CD14-positive monocyte (primary cell): ENCODE measurements around the gene ATP6V0E1. TPM values are rescaled to one million over a fixed set of nuclear protein-coding genes. Genes with fewer than 3 reads are reported as not detected.

ENCODE experiments used
- DNase-seq, 3 donors: peaks; one replicate each; pipeline ENCODE4 v3.0.0-alpha.2; 2011 to 2022
- H2AFZ ChIP-seq: 2 replicates; pipeline ENCODE4 v1.6.0; 2012; ENCODE audit warnings: mild to moderate bottlenecking, low read depth, low read length, inconsistent platforms; ENCODE audit not compliant: insufficient read depth, poor library complexity, severe bottlenecking
- H3K27ac ChIP-seq, 2 donors: 1 replicate in 1 of 2; 2 replicates in 1 of 2; pipeline ENCODE4 v1.5.1; 2012 to 2013; ENCODE audit warnings: low read length in 2 of 2, control low read depth in 1 of 2, inconsistent platforms in 1 of 2, low read depth in 1 of 2, mild to moderate bottlenecking in 1 of 2
- H3K27me3 ChIP-seq, 2 donors: one replicate each; pipeline versions ENCODE4 v1.6.0 to v1.6.1; 2011 to 2013; ENCODE audit warnings: low read length in 2 of 2; ENCODE audit not compliant: control insufficient read depth in 2 of 2, insufficient read depth in 2 of 2
- H3K36me3 ChIP-seq, 2 donors: replicated peaks in 1 of 2; 1 replicate in 1 of 2; 2 replicates in 1 of 2; pipeline versions ENCODE4 v1.5.1 to v1.6.1; 2012 to 2013; ENCODE audit warnings: low read length in 2 of 2, control low read depth in 1 of 2, inconsistent platforms in 1 of 2, mild to moderate bottlenecking in 1 of 2; ENCODE audit not compliant: insufficient read depth in 2 of 2, control insufficient read depth in 1 of 2
- H3K4me1 ChIP-seq, 2 donors: 1 replicate in 1 of 2; 2 replicates in 1 of 2; pipeline versions ENCODE4 v1.5.1 to v1.6.1; 2012 to 2013; ENCODE audit warnings: low read length in 2 of 2, control low read depth in 1 of 2, inconsistent platforms in 1 of 2, mild to moderate bottlenecking in 1 of 2, moderate library complexity in 1 of 2; ENCODE audit not compliant: insufficient read depth in 2 of 2, control insufficient read depth in 1 of 2
- H3K4me2 ChIP-seq: replicated peaks from 2 replicates; pipeline ENCODE3; 2012; ENCODE audit warnings: low read length, moderate library complexity, mild to moderate bottlenecking; ENCODE audit not compliant: poor library complexity, severe bottlenecking; ENCODE audit errors: extremely low read depth
- H3K4me3 ChIP-seq, 3 experiments: fragments of 200-600 bp in 1 of 3; sonication (generic) in 1 of 3; replicated peaks in 1 of 3; 1 replicate in 2 of 3; 2 replicates in 1 of 3; pipeline ENCODE4 v1.5.1; 2011 to 2013; ENCODE audit warnings: low read length in 3 of 3, mild to moderate bottlenecking in 3 of 3, control low read depth in 2 of 3, low read depth in 2 of 3, inconsistent platforms in 1 of 3, moderate library complexity in 1 of 3
- H3K79me2 ChIP-seq: 2 replicates; pipeline ENCODE4 v1.6.0; 2012; ENCODE audit warnings: mild to moderate bottlenecking, control low read depth, inconsistent platforms, low read length, moderate library complexity; ENCODE audit not compliant: insufficient read depth
- H3K9ac ChIP-seq: 2 replicates; pipeline ENCODE4 v1.6.0; 2017; ENCODE audit warnings: low read length, mild to moderate bottlenecking; ENCODE audit not compliant: insufficient read depth, poor library complexity, severe bottlenecking
- H3K9me3 ChIP-seq, 2 donors: replicated peaks in 1 of 2; 1 replicate in 1 of 2; 2 replicates in 1 of 2; pipeline versions ENCODE4 v1.5.1 to v1.6.1; 2012 to 2013; ENCODE audit warnings: low read length in 2 of 2, control low read depth in 1 of 2; ENCODE audit not compliant: control insufficient read depth in 1 of 2, insufficient read depth in 1 of 2
- H4K20me1 ChIP-seq: 2 replicates; pipeline ENCODE4 v1.6.0; 2012; ENCODE audit warnings: mild to moderate bottlenecking, low read length, control low read depth, moderate library complexity; ENCODE audit not compliant: insufficient read depth
- H3K27ac Mint-ChIP-seq, 7 donors: one replicate each; pipeline ENCODE4 v1.8.0; 2020; ENCODE audit warnings: mild to moderate bottlenecking in 7 of 7, mixed read lengths in 7 of 7, moderate library complexity in 6 of 7, inconsistent platforms in 2 of 7
- H3K27me3 Mint-ChIP-seq, 3 donors: one replicate each; pipeline ENCODE4 v1.8.0; 2021 to 2022; ENCODE audit warnings: low read depth in 3 of 3, mild to moderate bottlenecking in 3 of 3, mixed read lengths in 3 of 3, moderate library complexity in 3 of 3, inconsistent platforms in 1 of 3
- H3K36me3 Mint-ChIP-seq, 2 donors: one replicate each; pipeline ENCODE4 v1.8.0; 2020; ENCODE audit warnings: mixed read lengths in 2 of 2, inconsistent platforms in 1 of 2, mild to moderate bottlenecking in 1 of 2
- H3K4me1 Mint-ChIP-seq: one replicate; pipeline ENCODE4 v1.8.0; 2020; ENCODE audit warnings: mild to moderate bottlenecking, mixed read lengths
- H3K4me3 Mint-ChIP-seq, 2 donors: one replicate each; pipeline ENCODE4 v1.8.0; 2020; ENCODE audit warnings: mild to moderate bottlenecking in 2 of 2, mixed read lengths in 2 of 2, moderate library complexity in 1 of 2
- H3K9me3 Mint-ChIP-seq, 7 donors: one replicate each; pipeline ENCODE4 v1.8.0; 2020 to 2022; ENCODE audit warnings: mixed read lengths in 7 of 7, mild to moderate bottlenecking in 6 of 7, moderate library complexity in 6 of 7, inconsistent platforms in 2 of 7
- CTCF ChIP-seq: fragments of 200-600 bp; IDR thresholded peaks from one replicate; pipeline ENCODE4 v1.8.0; 2022; ENCODE audit warnings: antibody characterized with exemption, mild to moderate bottlenecking
- WGBS: methylation state at CpG from one replicate; pipeline ENCODE4 v1.1.5; 2013; ENCODE audit warnings: missing lambda C conversion rate; ENCODE audit not compliant: insufficient coverage; 5-methylcytosine and 5-hydroxymethylcytosine counted together
- intact Hi-C, 2 donors: fragments of 100-400 bp; cut with micrococcal nuclease; formaldehyde crosslinking; loops; one replicate each; pipeline versions ENCODE4 v1.15.0 to v1.15.1; 2023
- polyA plus RNA-seq, 3 donors: library from polyadenylated mRNA; depleted of rRNA in 1 of 3; unstranded in 2 of 3; stranded (reverse) in 1 of 3; fragments of 300-500 nt in 2 of 3; fragments of >200 nt in 1 of 3; fragmentation: Illumina TruSeq in 2 of 3; gene quantifications; 1 replicate in 2 of 3; 2 replicates in 1 of 3; pipeline ENCODE4 v1.2.3, GENCODE V29; 2012 to 2021

ATP6V0E1 gene
- polyA plus RNA-seq, 3 donors = 216 to 760 (median 698) TPM

- Mint-ChIP-seq H3K36me3 (peaks cover 38 to 40% of the 10 kb centered on the region in 2 donors), H3K4me3 (no peak overlapping the region), H3K27me3 (peaks cover 5 to 11% (median 7%) of the 10 kb centered on the region in 3 donors), H3K4me1 (peaks cover 9% of the 10 kb centered on the region), H3K9me3 (peaks cover 0 to 3% (median 0%) of the 10 kb centered on the region in 7 donors), H3K27ac (peak overlapping the region in 1 of 7 donors; percentile 48)
- H3K9ac ChIP-seq = no peak overlapping the region
- H3K9me3 ChIP-seq = no peaks in the 10 kb centered on the region
- H2AFZ ChIP-seq = no peak overlapping the region
- no peaks in the 10 kb centered on the region for H4K20me1 ChIP-seq
- H3K4me3 ChIP-seq = no peak overlapping the region
- peaks cover 7 to 15% of the 10 kb centered on the region in 2 donors for H3K36me3 ChIP-seq
- WGBS = 100% methylated on average over 7 of the region's 12 CpGs
- H3K4me1 ChIP-seq = no peaks in the 10 kb centered on the region
- H3K79me2 ChIP-seq = no peaks in the 10 kb centered on the region
- no peak for DNase-seq
- H3K27me3 ChIP-seq = no peaks in the 10 kb centered on the region
- no peak overlapping the region for H3K4me2 ChIP-seq
- no peak for TF ChIP-seq CTCF
- intact Hi-C loops = no loop called here
- H3K27ac ChIP-seq = no peak overlapping the region
These were observed 33.2 kb upstream of the ATP6V0E1 start for GRCh38 chr5:172950176-172950965.

- intact Hi-C loops = no loop called here
- Mint-ChIP-seq H3K36me3 (peaks cover 28 to 31% of the 10 kb centered on the region in 2 donors), H3K9me3 (peaks cover 0 to 3% (median 0%) of the 10 kb centered on the region in 7 donors), H3K4me1 (peaks cover 9% of the 10 kb centered on the region), H3K4me3 (no peak overlapping the region), H3K27ac (peak overlapping the region in 3 of 7 donors; percentile 37 to 70 (median 53)), H3K27me3 (peaks cover 5 to 11% (median 7%) of the 10 kb centered on the region in 3 donors)
- Histone ChIP-seq H3K4me3 (no peak overlapping the region), H4K20me1 (no peaks in the 10 kb centered on the region), H3K9ac (no peak overlapping the region), H3K4me2 (no peak overlapping the region), H3K36me3 (peaks cover 3 to 8% of the 10 kb centered on the region in 2 donors), H3K9me3 (no peaks in the 10 kb centered on the region), H3K4me1 (no peaks in the 10 kb centered on the region), H3K79me2 (no peaks in the 10 kb centered on the region), H3K27me3 (no peaks in the 10 kb centered on the region), H2AFZ (no peak overlapping the region), H3K27ac (no peak overlapping the region)
- no peak for DNase-seq
- 77% methylated on average over 9 of the region's 11 CpGs for WGBS
- no peak for TF ChIP-seq CTCF
These were observed 32.1 kb upstream of the ATP6V0E1 start for GRCh38 chr5:172951371-172952033.
